Uterus (tissue), 4 donors: ENCODE data around the gene SKIL. TPM values are rescaled to one million over a fixed set of nuclear protein-coding genes. Genes with fewer than 3 reads are reported as not detected.

Experiments
- DNase-seq, 2 donors: peaks; one replicate each; pipeline ENCODE4 v3.0.0-alpha.2; 2019 to 2020
- H3K27ac ChIP-seq, 2 donors: fragments of 200-600 bp; sonication (generic); 1 replicate in 1 of 2; 2 replicates in 1 of 2; pipeline ENCODE4 v1.5.1; 2016 to 2018
- H3K27me3 ChIP-seq, 2 donors: fragments of 200-600 bp; sonication (generic); one replicate each; pipeline ENCODE4 v1.5.1; 2018 to 2019; ENCODE audit warnings: control low read depth in 1 of 2
- H3K36me3 ChIP-seq, 2 donors: fragments of 200-600 bp; sonication (generic); one replicate each; pipeline ENCODE4 v1.5.1; 2019; ENCODE audit warnings: control low read depth in 1 of 2
- H3K4me1 ChIP-seq, 2 donors: fragments of 200-600 bp; sonication (generic); one replicate each; pipeline ENCODE4 v1.5.1; 2018 to 2019; ENCODE audit warnings: control low read depth in 1 of 2
- H3K4me3 ChIP-seq, 2 donors: fragments of 200-600 bp; sonication (generic); 1 replicate in 1 of 2; 2 replicates in 1 of 2; pipeline ENCODE4 v1.5.1; 2018 to 2019; ENCODE audit warnings: mild to moderate bottlenecking in 1 of 2
- H3K9me3 ChIP-seq, 2 donors: fragments of 200-600 bp; sonication (generic); one replicate each; pipeline ENCODE4 v1.5.1; 2019; ENCODE audit warnings: control low read depth in 1 of 2
- POLR2A ChIP-seq, 2 donors: fragments of 450-650 bp; IDR thresholded peaks; one replicate each; pipeline ENCODE4 v1.6.1; 2016; ENCODE audit warnings: antibody characterized with exemption in 2 of 2, mild to moderate bottlenecking in 1 of 2, moderate library complexity in 1 of 2
- intact Hi-C: fragments of 100-400 bp; cut with DNase I; formaldehyde crosslinking; loops from one replicate; pipeline ENCODE4 v1.15.1; 2023; ENCODE audit warnings: low total_unique reads
- total RNA-seq, 4 donors: library from RNA; depleted of rRNA in 3 of 4; stranded (reverse); fragments of >200 nt in 3 of 4; gene quantifications; one replicate each; pipeline versions ENCODE4 v1.1.0 to v1.2.4, GENCODE V29; 2014 to 2023
- TF ChIP-seq, protein P1 (sequence below), 4 experiments: fragments of 200-600 bp in 2 of 4; fragments of 450-650 bp in 2 of 4; sonication (generic) in 2 of 4; IDR thresholded peaks; one replicate each; pipeline ENCODE4 v1.5.1; 2016 to 2019; ENCODE audit warnings: antibody characterized with exemption in 4 of 4, mild to moderate bottlenecking in 2 of 4, moderate library complexity in 1 of 4
- donor health status: DM: yes; HTN: yes; CAD: no.

SKIL gene
- total RNA-seq, 4 donors from 2014 or later, result 34.3 to 143 (median 51.2) TPM

DNA sequence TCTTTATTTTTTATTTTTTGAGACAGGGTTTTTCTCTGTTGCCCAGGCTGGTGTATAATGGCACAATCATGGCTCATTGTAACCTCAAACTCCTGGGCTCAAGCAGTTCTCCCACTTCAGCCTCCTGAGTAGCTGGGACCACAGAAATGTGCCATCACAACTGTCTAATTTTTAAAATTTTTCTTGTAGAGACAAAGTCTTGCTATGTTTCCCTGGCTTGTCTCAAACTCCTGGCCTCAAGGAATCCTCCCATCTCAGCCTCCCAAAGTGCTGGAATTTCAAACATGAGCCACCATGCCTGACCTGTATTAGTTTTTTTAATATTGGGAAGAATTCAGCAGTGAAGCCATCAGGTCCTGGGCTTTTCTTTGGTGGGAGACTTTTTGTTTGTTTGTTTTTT lies 47.6 kb downstream of the SKIL start:
- H3K9me3 ChIP-seq, result no peaks in the 10 kb centered on the region
- H3K36me3 ChIP-seq, result no peaks in the 10 kb centered on the region
- no peak for DNase-seq
- TF ChIP-seq, protein P1, sequence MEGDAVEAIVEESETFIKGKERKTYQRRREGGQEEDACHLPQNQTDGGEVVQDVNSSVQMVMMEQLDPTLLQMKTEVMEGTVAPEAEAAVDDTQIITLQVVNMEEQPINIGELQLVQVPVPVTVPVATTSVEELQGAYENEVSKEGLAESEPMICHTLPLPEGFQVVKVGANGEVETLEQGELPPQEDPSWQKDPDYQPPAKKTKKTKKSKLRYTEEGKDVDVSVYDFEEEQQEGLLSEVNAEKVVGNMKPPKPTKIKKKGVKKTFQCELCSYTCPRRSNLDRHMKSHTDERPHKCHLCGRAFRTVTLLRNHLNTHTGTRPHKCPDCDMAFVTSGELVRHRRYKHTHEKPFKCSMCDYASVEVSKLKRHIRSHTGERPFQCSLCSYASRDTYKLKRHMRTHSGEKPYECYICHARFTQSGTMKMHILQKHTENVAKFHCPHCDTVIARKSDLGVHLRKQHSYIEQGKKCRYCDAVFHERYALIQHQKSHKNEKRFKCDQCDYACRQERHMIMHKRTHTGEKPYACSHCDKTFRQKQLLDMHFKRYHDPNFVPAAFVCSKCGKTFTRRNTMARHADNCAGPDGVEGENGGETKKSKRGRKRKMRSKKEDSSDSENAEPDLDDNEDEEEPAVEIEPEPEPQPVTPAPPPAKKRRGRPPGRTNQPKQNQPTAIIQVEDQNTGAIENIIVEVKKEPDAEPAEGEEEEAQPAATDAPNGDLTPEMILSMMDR (IDR thresholded peaks at IDR 0.05), result no peak
- TF ChIP-seq POLR2A (IDR thresholded peaks at IDR 0.05), result no peak
- H3K4me3 ChIP-seq, result no peak overlapping the region
- H3K27ac ChIP-seq, result no peak overlapping the region
- no peaks in the 10 kb centered on the region for H3K27me3 ChIP-seq
- intact Hi-C loops, result no loop called here
- H3K4me1 ChIP-seq, result no peaks in the 10 kb centered on the region

DNA sequence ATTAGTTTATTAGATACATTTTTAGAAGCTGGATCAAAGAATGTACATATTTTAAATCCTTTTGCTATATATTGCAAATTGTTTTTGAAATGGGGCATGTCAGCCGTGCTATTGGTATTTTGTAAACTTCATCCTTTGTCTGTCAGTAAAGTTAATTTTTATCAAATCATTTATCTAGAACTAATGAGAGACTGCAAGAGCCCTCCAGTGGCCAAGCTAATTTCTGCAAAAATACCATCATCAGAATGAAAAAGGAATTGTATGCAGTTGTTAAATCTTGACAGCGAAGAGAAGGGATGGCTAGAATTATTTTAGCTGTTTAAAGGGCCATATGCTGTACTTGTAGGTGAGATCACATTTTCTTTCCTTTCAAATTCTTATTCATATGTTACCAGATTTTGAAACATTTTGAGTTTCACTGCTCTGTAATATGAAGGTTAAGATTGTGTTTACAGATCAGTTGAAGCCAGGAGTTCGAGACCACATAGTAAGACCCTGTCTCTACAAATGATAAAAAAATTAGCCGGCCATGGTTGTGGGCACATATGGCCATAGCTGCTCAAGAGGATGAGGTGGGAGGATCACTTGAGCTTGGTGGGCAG lies 53.0 kb downstream of the SKIL start:
- Histone ChIP-seq H3K36me3 (no peaks in the 10 kb centered on the region), H3K4me1 (no peaks in the 10 kb centered on the region), H3K27ac (no peak overlapping the region), H3K4me3 (no peak overlapping the region), H3K9me3 (no peaks in the 10 kb centered on the region), H3K27me3 (no peaks in the 10 kb centered on the region)
- TF ChIP-seq POLR2A (IDR thresholded peaks at IDR 0.05), result no peak
- TF ChIP-seq, protein P1 (IDR thresholded peaks at IDR 0.05), result peak; percentile 31 to 58 (median 44)
- no peak for DNase-seq
- intact Hi-C loops, result loop anchor here (5.0 kb wide), 1 partner anchor 402 kb away; no protein-coding TSS in a partner anchor

DNA sequence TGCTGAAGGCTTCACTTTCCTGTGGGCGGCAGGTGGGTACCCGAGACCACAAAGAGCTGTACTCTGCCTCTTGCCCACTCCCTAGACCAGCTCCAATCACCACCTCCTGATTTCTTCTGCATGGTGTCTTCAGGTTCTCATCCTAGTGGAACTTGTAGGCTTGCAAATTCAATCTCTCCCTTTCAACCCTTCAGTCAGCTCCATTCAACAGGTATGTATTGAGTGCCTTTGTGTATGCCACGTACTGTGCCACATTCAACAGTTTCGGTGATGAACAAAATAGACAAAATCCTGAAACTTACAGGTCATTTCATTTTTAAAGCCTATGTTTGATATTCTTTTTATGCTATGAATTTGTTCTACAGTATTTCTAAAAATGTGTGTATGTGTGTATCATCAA lies 55.8 kb downstream of the SKIL start:
- DNase-seq, result no peak
- intact Hi-C loops, result loop anchor here (5.0 kb wide), 1 partner anchor 399 kb away; no protein-coding TSS in a partner anchor
- no peaks in the 10 kb centered on the region for H3K36me3 ChIP-seq

DNA sequence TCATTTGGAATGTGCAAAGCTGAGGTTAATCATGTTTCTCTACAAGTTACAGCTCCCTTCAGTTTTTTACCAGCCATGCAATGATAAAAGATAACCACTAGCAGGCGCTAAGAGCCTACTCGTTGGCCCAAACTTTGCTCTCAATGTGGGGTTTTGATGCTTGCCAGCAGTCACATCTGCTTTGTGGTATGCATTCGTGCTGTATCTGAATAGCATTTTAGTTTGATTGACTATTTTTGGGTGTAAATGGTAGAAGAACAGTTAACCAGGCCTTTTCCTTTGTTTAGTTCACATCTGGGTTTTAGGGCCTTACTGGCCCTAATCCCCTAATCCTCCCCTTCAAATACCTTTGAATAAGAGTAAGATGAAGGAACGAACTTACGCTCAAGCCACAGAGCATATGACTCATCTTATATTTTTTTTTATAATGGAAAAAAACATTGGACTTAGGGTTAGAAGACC lies 56.7 kb downstream of the SKIL start:
- Histone ChIP-seq H3K27ac (peak overlapping the region in 1 of 2 donors; percentile 24), H3K4me1 (no peaks in the 10 kb centered on the region), H3K4me3 (no peak overlapping the region), H3K36me3 (no peaks in the 10 kb centered on the region), H3K27me3 (no peaks in the 10 kb centered on the region), H3K9me3 (no peaks in the 10 kb centered on the region)
- DNase-seq, result peak; percentile 45 to 75
- no peak for TF ChIP-seq POLR2A (IDR thresholded peaks at IDR 0.05)
- TF ChIP-seq, protein P1 (IDR thresholded peaks at IDR 0.05), result peak; percentile 82 to 94 (median 92)
- intact Hi-C loops, result loop anchor here (5.0 kb wide), 1 partner anchor 398 kb away; no protein-coding TSS in a partner anchor

More for the DNA sequence above, 55.8 kb downstream of the SKIL start:
- Histone ChIP-seq H3K4me1 (no peaks in the 10 kb centered on the region), H3K4me3 (no peak overlapping the region), H3K27ac (no peak overlapping the region), H3K27me3 (no peaks in the 10 kb centered on the region), H3K9me3 (no peaks in the 10 kb centered on the region)
- TF ChIP-seq, protein P1 (IDR thresholded peaks at IDR 0.05), result no peak
- no peak for TF ChIP-seq POLR2A (IDR thresholded peaks at IDR 0.05)

DNA sequence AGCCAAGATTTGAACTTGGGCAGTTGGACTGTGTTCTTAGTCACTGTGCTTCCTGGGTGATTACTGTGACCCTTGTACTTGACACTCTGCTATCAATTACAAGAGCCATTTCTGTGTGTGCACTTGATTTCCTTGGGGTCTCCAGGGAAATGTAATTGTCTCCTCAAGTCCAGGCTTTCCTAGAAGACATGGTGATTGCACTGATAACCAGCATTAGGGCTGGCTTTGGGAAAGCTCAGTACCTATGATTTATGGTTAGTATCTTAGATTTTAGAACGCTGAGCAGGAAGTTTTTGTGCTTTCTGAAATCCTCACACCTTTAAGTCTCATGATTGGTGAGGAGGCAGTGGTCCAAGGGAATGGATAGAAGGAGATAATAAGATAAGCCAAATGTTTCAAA lies 59.6 kb downstream of the SKIL start:
- H3K27ac ChIP-seq, result no peak overlapping the region
- no peaks in the 10 kb centered on the region for H3K36me3 ChIP-seq
- TF ChIP-seq, protein P1 (IDR thresholded peaks at IDR 0.05), result no peak
- TF ChIP-seq POLR2A (IDR thresholded peaks at IDR 0.05), result no peak
- no peak overlapping the region for H3K4me3 ChIP-seq
- intact Hi-C loops, result loop anchor here (5.0 kb wide), 1 partner anchor 60 kb away; the partner anchor contains the start of gene SKIL
- no peaks in the 10 kb centered on the region for H3K27me3 ChIP-seq
- H3K4me1 ChIP-seq, result peaks cover 0 to 9% of the 10 kb centered on the region in 2 donors
- H3K9me3 ChIP-seq, result no peaks in the 10 kb centered on the region
- DNase-seq, result no peak
